Measurements from ENCODE around the gene C1QTNF6.

C1QTNF6 gene

GRCh38 chr22:37224757-37225420 is 36.8 kb upstream of the C1QTNF6 start:
- in situ Hi-C loops (cut with MboI; ENCODE audit: low sequenced_read_pairs), result no loop called here

- in situ Hi-C loops (cut with MboI; ENCODE audit: low sequenced_read_pairs), result no loop called here
These were observed 36.0 kb upstream of the C1QTNF6 start for GRCh38 chr22:37223965-37224551.

GRCh38 chr22:37222440-37222971 is 34.5 kb upstream of the C1QTNF6 start:
- in situ Hi-C loops (cut with MboI; ENCODE audit: low sequenced_read_pairs), result no loop called here

- in situ Hi-C loops (cut with MboI; ENCODE audit: low sequenced_read_pairs), result no loop called here
These were observed 33.6 kb upstream of the C1QTNF6 start for GRCh38 chr22:37221424-37222333.

- in situ Hi-C loops (cut with MboI; ENCODE audit: low sequenced_read_pairs), result no loop called here
These were observed 32.5 kb upstream of the C1QTNF6 start for GRCh38 chr22:37220543-37220981.

- in situ Hi-C loops (cut with MboI; ENCODE audit: low sequenced_read_pairs), result no loop called here
These were observed 31.5 kb upstream of the C1QTNF6 start for GRCh38 chr22:37219533-37219932.

- in situ Hi-C loops (cut with MboI; ENCODE audit: low sequenced_read_pairs), result no loop called here
These were observed 30.8 kb upstream of the C1QTNF6 start for GRCh38 chr22:37218771-37219411.

- in situ Hi-C loops (cut with MboI; ENCODE audit: low sequenced_read_pairs), result no loop called here
These were observed 30.3 kb upstream of the C1QTNF6 start for GRCh38 chr22:37218399-37218770.

- in situ Hi-C loops (cut with MboI; ENCODE audit: low sequenced_read_pairs), result no loop called here
These were observed 27.8 kb upstream of the C1QTNF6 start for GRCh38 chr22:37215890-37216289.

GRCh38 chr22:37214731-37215030 is 26.6 kb upstream of the C1QTNF6 start:
- in situ Hi-C loops (cut with MboI; ENCODE audit: low sequenced_read_pairs), result no loop called here

GRCh38 chr22:37213941-37214730 is 26.1 kb upstream of the C1QTNF6 start:
- in situ Hi-C loops (cut with MboI; ENCODE audit: low sequenced_read_pairs), result no loop called here

GRCh38 chr22:37213218-37213855 is 25.3 kb upstream of the C1QTNF6 start:
- in situ Hi-C loops (cut with MboI; ENCODE audit: low sequenced_read_pairs), result no loop called here

- in situ Hi-C loops (cut with MboI; ENCODE audit: low sequenced_read_pairs), result no loop called here
These were observed 24.3 kb upstream of the C1QTNF6 start, which contains the start of gene SSTR3 for GRCh38 chr22:37212174-37212906. Gene SSTR3, minus strand, starts transcription at chr22:37212477. Its CDS starts 4,674 bp downstream, at chr22:37207803.

- in situ Hi-C loops (cut with MboI; ENCODE audit: low sequenced_read_pairs), result no loop called here
These were observed 23.8 kb upstream of the C1QTNF6 start for GRCh38 chr22:37211866-37212173.

- in situ Hi-C loops (cut with MboI; ENCODE audit: low sequenced_read_pairs), result no loop called here
These were observed 23.2 kb upstream of the C1QTNF6 start for GRCh38 chr22:37211075-37211865.

- in situ Hi-C loops (cut with MboI; ENCODE audit: low sequenced_read_pairs), result no loop called here
These were observed 22.2 kb upstream of the C1QTNF6 start for GRCh38 chr22:37210041-37210803.

- in situ Hi-C loops (cut with MboI; ENCODE audit: low sequenced_read_pairs), result no loop called here
These were observed 21.2 kb upstream of the C1QTNF6 start for GRCh38 chr22:37209140-37209845.

Measured in HL-60/S4 (cell line).